Endodermal cell (in vitro differentiated cells): ENCODE measurements around the gene PRKAG3. TPM values are rescaled to one million over a fixed set of nuclear protein-coding genes. Genes with fewer than 3 reads are reported as not detected.

Experiments used
- DNase-seq: peaks from one replicate; pipeline ENCODE4 v3.0.0-alpha.2; 2017
- H3K27ac ChIP-seq: 2 replicates; pipeline ENCODE4 v1.5.1; 2013; ENCODE audit warnings: mild to moderate bottlenecking, low read depth, low read length, moderate library complexity
- H3K27me3 ChIP-seq: 2 replicates; pipeline ENCODE4 v1.6.1; 2013; ENCODE audit warnings: mild to moderate bottlenecking, low read length, moderate library complexity; ENCODE audit not compliant: insufficient read depth, control insufficient read depth, poor library complexity, severe bottlenecking
- H3K36me3 ChIP-seq: 2 replicates; pipeline ENCODE4 v1.7.0; 2013; ENCODE audit warnings: mild to moderate bottlenecking, low read length, moderate library complexity; ENCODE audit not compliant: control insufficient read depth, insufficient read depth
- H3K4me1 ChIP-seq: one replicate; pipeline ENCODE4 v1.7.0; 2013; ENCODE audit warnings: low read length; ENCODE audit not compliant: control insufficient read depth, insufficient read depth
- H3K4me3 ChIP-seq: 2 replicates; pipeline ENCODE4 v1.5.1; 2013; ENCODE audit warnings: mild to moderate bottlenecking, low read length, moderate library complexity
- H3K9ac ChIP-seq: 2 replicates; pipeline ENCODE4 v1.6.1; 2013; ENCODE audit warnings: mild to moderate bottlenecking, low read length, moderate library complexity; ENCODE audit not compliant: poor library complexity, severe bottlenecking; ENCODE audit errors: extremely low read depth
- H3K9me3 ChIP-seq: 2 replicates; pipeline ENCODE4 v1.6.1; 2013; ENCODE audit warnings: mild to moderate bottlenecking, low read length, moderate library complexity; ENCODE audit not compliant: control insufficient read depth
- H3K27ac Mint-ChIP-seq: 2 replicates; pipeline ENCODE4 v1.8.0; 2020; ENCODE audit warnings: mixed read lengths
- H3K27me3 Mint-ChIP-seq: 2 replicates; pipeline ENCODE4 v1.8.0; 2021; ENCODE audit warnings: mild to moderate bottlenecking, mixed read lengths; ENCODE audit not compliant: insufficient read depth
- H3K36me3 Mint-ChIP-seq: 2 replicates; pipeline ENCODE4 v1.8.0; 2020; ENCODE audit warnings: low read depth, mixed read lengths
- H3K4me1 Mint-ChIP-seq: 2 replicates; pipeline ENCODE4 v1.8.0; 2020; ENCODE audit warnings: mixed read lengths
- H3K4me3 Mint-ChIP-seq: 2 replicates; pipeline ENCODE4 v1.8.0; 2020; ENCODE audit warnings: mild to moderate bottlenecking, moderate library complexity, mixed read lengths
- H3K9me3 Mint-ChIP-seq: 2 replicates; pipeline ENCODE4 v1.8.0; 2020; ENCODE audit warnings: mild to moderate bottlenecking, mixed read lengths
- CTCF ChIP-seq: fragments of 200-600 bp; sonication (generic); conservative IDR thresholded peaks from 2 replicates; pipeline ENCODE4 v1.5.0; 2021; ENCODE audit warnings: antibody characterized with exemption, mild to moderate bottlenecking
- WGBS, 2 experiments: methylation state at CpG; one replicate each; pipeline versions ENCODE4 v1.1.5 to v1.1.7; 2013; ENCODE audit warnings: missing lambda C conversion rate in 2 of 2, mixed read lengths in 1 of 2; ENCODE audit not compliant: insufficient coverage in 1 of 2, insufficient read length in 1 of 2; 5-methylcytosine and 5-hydroxymethylcytosine counted together
- total RNA-seq, 2 donors: library from RNA; stranded (reverse); fragmentation: NEBNext Ultra II Directional in 1 of 2; extraction: Animal tissue kit (Norgen Biotek cat#: 25700) in 1 of 2; gene quantifications; 2 replicates in 1 of 2; 3 replicates in 1 of 2; pipeline ENCODE4 v1.2.1, GENCODE V29; 2021

PRKAG3 gene
- total RNA-seq, 2 donors from 2014 or later = not detected

GRCh38 chr2:218809515-218809914, 22.1 kb downstream of the PRKAG3 start:
- H3K27me3 Mint-ChIP-seq = no peaks in the 10 kb centered on the region
- no peaks in the 10 kb centered on the region for H3K27me3 ChIP-seq
- H3K9me3 Mint-ChIP-seq = peaks cover 9% of the 10 kb centered on the region
- H3K9me3 ChIP-seq = peaks cover 8% of the 10 kb centered on the region
- H3K36me3 ChIP-seq = peaks cover 27% of the 10 kb centered on the region
- WGBS, 2 experiments = 92 to 95% methylated on average over 7 to 12 of the region's 12 CpGs
- TF ChIP-seq CTCF = no peak
- no peak overlapping the region for H3K27ac ChIP-seq
- no peak overlapping the region for H3K27ac Mint-ChIP-seq
- no peak for DNase-seq
- no peak overlapping the region for H3K9ac ChIP-seq
- peaks cover 52% of the 10 kb centered on the region for H3K36me3 Mint-ChIP-seq
- peaks cover 6% of the 10 kb centered on the region for H3K4me1 ChIP-seq
- H3K4me3 ChIP-seq = no peak overlapping the region
- H3K4me3 Mint-ChIP-seq = no peak overlapping the region
- H3K4me1 Mint-ChIP-seq = peaks cover 13% of the 10 kb centered on the region

- Histone ChIP-seq H3K27ac (no peak overlapping the region), H3K4me3 (no peak overlapping the region), H3K9me3 (peaks cover 25% of the 10 kb centered on the region), H3K9ac (no peak overlapping the region), H3K36me3 (peaks cover 13% of the 10 kb centered on the region), H3K27me3 (no peaks in the 10 kb centered on the region), H3K4me1 (peaks cover 6% of the 10 kb centered on the region)
- H3K36me3 Mint-ChIP-seq = peaks cover 37% of the 10 kb centered on the region
- H3K4me1 Mint-ChIP-seq = peaks cover 13% of the 10 kb centered on the region
- no peak overlapping the region for H3K4me3 Mint-ChIP-seq
- no peaks in the 10 kb centered on the region for H3K27me3 Mint-ChIP-seq
- WGBS, 2 experiments = 87 to 89% methylated on average over 3 to 4 of the region's 4 CpGs
- no peak overlapping the region for H3K27ac Mint-ChIP-seq
- peaks cover 26% of the 10 kb centered on the region for H3K9me3 Mint-ChIP-seq
- DNase-seq = no peak
- TF ChIP-seq CTCF = no peak
These were observed 24.0 kb downstream of the PRKAG3 start for GRCh38 chr2:218807626-218808025.

- Mint-ChIP-seq H3K4me3 (no peak overlapping the region), H3K27ac (no peak overlapping the region), H3K9me3 (peaks cover 26% of the 10 kb centered on the region), H3K4me1 (peaks cover 20% of the 10 kb centered on the region), H3K36me3 (peaks cover 31% of the 10 kb centered on the region), H3K27me3 (no peaks in the 10 kb centered on the region)
- Histone ChIP-seq H3K36me3 (peaks cover 2% of the 10 kb centered on the region), H3K27ac (no peak overlapping the region), H3K9ac (no peak overlapping the region), H3K4me1 (peaks cover 6% of the 10 kb centered on the region), H3K27me3 (no peaks in the 10 kb centered on the region), H3K9me3 (peaks cover 25% of the 10 kb centered on the region), H3K4me3 (no peak overlapping the region)
- DNase-seq = no peak
- whole genome bisulfite sequencing, 2 experiments = 89 to 95% methylated on average over 9 to 10 of the region's 10 CpGs
- TF ChIP-seq CTCF = no peak
These were observed 25.1 kb downstream of the PRKAG3 start for GRCh38 chr2:218806346-218806978.
